ES-I3 (cell line): Measurements from ENCODE around the gene CAMK1D.

ENCODE experiments used
- H3K36me3 ChIP-seq: 2 replicates; pipeline ENCODE4 v1.6.1; 2013; ENCODE audit warnings: mild to moderate bottlenecking, low read length, control low read depth, moderate library complexity; ENCODE audit not compliant: insufficient read depth
- H3K4me1 ChIP-seq: 2 replicates; pipeline ENCODE4 v1.6.1; 2013; ENCODE audit warnings: mild to moderate bottlenecking, control low read depth, low read length; ENCODE audit not compliant: insufficient read depth
- H3K9ac ChIP-seq: 2 replicates; pipeline ENCODE4 v1.6.1; 2013; ENCODE audit warnings: low read depth, mild to moderate bottlenecking, low read length, moderate library complexity
- H3K9me3 ChIP-seq: 2 replicates; pipeline ENCODE4 v1.6.1; 2013; ENCODE audit warnings: mild to moderate bottlenecking, low read length, moderate library complexity; ENCODE audit not compliant: control insufficient read depth, insufficient read depth

Gene CAMK1D

DNA sequence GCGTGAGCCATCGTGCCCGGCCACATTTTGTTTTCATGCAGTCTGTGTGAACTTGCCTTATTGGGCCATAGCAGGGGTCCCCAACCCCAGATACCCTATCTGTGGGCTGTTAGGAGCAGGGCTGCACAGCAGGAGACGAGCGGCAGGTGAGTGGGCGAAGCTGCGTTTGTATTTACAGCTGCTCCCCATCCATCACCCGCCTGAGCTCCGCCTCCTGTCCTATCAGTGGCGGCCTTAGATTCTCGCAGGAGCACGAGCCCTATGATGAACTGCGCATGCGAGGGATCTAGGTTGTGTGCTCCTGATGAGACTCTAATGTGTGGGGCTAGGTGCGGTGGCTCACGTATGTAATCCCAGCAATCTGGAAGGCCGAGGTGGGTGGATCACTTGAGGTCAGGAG lies 293.9 kb downstream of the CAMK1D start:
- Histone ChIP-seq H3K4me1 (no peaks in the 10 kb centered on the region), H3K9ac (no peak overlapping the region), H3K36me3 (no peaks in the 10 kb centered on the region), H3K9me3 (no peaks in the 10 kb centered on the region)

DNA sequence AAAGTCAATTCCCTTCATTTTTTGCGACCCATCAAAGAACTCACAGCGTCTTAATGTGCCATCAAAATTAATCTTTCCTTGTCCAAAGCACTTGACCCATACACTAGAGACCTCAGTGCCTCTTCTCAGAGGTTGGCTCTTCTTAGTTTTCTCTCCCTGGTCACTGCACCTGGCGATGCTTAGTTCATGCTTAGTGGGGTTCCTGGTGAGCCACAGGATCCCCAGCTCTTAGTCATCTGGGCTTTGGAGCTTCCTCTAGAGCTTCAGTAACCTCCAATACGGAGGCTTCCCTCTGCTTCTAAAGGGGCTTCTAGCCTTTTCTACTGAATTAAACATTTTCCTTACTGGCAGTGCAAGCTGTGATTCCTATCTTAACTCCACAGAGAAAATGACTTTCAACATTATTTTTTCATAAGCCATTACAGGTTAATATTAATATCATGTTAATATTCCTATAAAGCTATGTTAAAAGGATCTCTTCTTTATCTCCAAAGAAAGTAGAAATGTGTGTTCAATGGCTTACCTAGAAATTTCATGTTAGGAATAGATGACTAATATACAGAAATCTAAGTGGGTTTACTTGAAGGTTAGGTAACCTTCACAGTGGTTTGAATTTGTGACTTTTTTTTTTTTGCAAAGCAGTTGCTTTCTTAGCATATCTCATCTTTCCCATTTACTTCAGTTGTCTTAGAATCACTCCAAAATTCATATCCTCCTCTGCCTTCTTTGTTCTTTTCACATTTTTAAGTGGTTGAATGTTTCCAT lies 295.2 kb downstream of the CAMK1D start:
- no peaks in the 10 kb centered on the region for H3K36me3 ChIP-seq
- H3K4me1 ChIP-seq: no peaks in the 10 kb centered on the region
- H3K9ac ChIP-seq: no peak overlapping the region
- H3K9me3 ChIP-seq: no peaks in the 10 kb centered on the region

DNA sequence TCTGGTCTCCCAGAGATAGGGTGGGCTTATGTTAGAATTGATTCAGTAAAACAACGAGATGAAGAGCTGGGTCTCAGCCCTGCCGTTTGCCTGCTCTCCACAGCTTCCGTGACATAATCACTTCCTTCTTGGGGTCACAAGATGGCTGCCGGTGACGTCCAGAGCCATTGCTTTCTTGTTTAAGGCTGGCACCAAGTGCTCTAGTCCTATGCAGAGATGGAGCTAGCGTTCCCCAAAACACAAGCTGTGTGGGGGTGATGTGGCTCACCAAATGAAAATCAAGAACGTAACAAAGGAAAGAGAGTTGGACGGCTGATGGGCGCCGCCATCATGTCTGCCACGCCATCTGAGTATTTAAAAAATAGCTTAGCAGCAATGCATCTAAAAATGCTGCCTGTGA lies 296.1 kb downstream of the CAMK1D start:
- Histone ChIP-seq H3K9ac (no peak overlapping the region), H3K36me3 (no peaks in the 10 kb centered on the region), H3K4me1 (no peaks in the 10 kb centered on the region), H3K9me3 (no peaks in the 10 kb centered on the region)

DNA sequence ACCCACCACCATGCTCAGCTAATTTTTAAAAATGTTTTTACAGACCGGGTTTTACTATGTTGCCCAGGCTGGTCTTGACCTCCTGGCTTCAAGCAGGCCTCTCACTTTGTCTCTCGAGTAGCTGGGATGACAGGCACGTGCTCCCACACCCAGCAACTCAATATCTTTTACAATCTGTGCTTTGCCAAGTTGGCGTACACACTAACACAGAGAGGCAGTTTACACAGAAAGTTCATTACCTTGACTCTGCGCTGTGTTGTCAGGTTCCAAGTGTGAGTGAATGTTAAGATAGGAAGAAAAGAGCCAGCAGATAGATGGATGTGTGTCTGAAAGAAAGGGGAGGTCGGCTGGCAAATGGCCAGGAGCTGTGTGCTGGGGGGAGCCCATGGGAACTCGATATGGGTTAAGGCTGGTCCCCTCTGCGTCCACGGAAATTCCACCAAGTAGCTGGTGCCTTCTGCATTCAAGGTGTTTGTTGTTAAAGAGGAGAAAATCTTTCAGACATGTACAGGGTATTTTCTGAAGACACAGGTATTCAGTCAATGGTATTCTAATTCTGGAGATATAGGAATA lies 299.8 kb downstream of the CAMK1D start:
- H3K9ac ChIP-seq: no peak overlapping the region
- no peaks in the 10 kb centered on the region for H3K36me3 ChIP-seq
- no peaks in the 10 kb centered on the region for H3K4me1 ChIP-seq
- H3K9me3 ChIP-seq: no peaks in the 10 kb centered on the region

DNA sequence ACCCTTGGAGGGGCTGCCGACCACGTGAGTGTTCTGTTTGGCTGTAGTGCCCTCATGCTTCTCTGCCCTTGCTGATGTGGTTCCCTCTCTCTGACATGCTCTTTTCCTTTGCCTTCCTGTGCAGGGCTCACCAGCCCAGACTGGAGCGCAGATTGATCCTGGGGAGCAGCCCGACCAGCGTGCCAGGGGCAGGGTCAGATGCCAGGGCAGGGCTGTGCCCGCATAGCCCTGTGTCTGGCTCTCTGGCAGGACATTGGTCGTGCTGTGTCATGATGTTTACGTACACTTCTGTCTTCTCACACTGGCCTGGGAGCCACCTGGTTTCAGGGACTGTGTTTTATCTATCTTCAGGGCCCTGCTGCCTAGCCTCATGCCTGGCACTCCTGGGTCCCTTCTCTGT lies 300.8 kb downstream of the CAMK1D start:
- Histone ChIP-seq H3K36me3 (no peaks in the 10 kb centered on the region), H3K9me3 (no peaks in the 10 kb centered on the region; the same call in 1 of the 2 replicates), H3K9ac (no peak overlapping the region), H3K4me1 (no peaks in the 10 kb centered on the region)

DNA sequence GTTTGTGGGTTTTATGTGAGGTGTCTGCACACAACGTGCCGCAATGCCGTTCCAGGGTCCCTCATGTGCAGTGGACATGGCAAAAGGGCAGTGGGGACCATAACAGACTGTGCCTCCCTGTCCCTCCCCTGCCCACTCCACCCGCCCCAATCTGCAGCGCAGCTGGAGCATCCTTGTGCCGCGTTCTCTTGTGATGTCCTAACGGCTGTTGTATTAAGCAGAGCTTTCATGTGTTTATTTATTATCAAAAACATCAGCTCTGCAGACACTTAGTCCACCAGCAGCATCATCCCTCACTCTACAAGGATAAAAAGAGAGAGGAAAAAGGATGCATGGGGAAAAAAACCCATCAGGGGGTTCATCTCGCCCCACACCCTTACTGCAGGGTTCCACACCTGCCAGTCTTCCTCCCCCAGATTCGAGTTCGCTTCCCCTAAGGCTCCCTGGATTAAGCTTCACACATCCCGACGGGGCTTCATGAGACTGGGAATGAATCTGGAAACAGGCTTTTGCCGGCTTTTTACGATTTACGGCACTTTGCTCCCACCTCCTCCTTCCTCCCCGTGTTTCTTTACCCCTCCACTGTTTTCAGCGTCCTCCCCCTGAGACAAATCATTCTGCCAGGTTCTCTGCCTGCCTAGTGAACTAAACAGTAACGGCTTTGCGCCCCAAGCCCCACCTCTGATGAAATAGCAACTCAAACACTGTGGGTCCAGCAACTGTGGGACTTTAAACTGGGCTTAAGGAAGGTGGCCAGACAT lies 301.4 kb downstream of the CAMK1D start:
- Histone ChIP-seq H3K9me3 (no peaks in the 10 kb centered on the region; the same call in 1 of the 2 replicates), H3K9ac (no peak overlapping the region)

DNA sequence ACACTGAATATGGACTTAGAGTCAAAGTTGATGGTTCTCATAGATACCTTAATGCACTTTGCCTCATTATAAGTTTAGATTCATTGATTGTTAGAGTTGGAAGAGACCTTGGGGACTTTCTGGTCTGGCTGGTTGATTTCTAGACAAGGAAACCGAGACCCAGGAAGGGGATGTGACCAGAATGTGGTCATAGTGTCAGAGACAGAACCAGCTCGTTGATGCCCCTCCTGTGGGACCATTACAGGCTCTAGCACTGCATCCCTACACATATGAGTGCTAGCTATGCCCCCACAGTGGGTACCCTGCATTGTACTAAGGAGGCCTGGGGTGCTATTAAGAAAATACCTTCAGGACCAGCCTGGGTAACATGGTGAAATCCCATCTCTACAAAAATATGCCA lies 306.6 kb downstream of the CAMK1D start:
- Histone ChIP-seq H3K36me3 (no peaks in the 10 kb centered on the region), H3K9me3 (no peaks in the 10 kb centered on the region; the same call in 1 of the 2 replicates), H3K4me1 (no peaks in the 10 kb centered on the region), H3K9ac (no peak overlapping the region)

More for the DNA sequence above, 301.4 kb downstream of the CAMK1D start:
- Histone ChIP-seq H3K4me1 (no peaks in the 10 kb centered on the region), H3K36me3 (no peaks in the 10 kb centered on the region)

DNA sequence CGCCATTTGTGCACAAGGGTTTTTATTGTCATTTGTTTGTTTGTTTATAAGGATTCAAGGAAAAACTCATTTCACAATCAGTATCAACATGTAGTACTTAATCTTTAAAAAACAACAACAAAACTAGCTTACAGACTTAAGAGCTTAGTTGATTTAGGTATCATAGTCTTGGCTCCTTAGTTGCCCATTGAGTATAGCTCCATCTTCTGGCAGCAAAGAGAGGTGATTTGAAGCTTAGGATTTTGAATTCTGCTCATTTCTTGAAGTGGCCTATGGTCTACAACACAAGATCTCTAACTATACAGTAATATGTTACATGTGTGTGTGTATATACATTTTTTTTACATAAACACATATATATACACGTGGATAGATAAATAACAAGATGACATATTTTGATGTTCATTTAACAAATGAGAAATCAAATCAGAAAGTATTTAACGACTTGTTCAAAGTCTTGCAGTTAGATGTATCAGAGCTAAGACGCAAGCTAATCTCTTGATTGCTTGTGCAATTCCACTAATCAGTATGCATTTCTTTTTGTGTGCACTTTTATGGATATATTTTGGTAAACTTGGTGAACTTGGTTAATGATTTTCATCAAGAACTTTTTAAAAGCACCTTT lies 307.3 kb downstream of the CAMK1D start:
- Histone ChIP-seq H3K36me3 (no peaks in the 10 kb centered on the region), H3K9me3 (no peaks in the 10 kb centered on the region; the same call in 1 of the 2 replicates), H3K4me1 (no peaks in the 10 kb centered on the region), H3K9ac (no peak overlapping the region)

DNA sequence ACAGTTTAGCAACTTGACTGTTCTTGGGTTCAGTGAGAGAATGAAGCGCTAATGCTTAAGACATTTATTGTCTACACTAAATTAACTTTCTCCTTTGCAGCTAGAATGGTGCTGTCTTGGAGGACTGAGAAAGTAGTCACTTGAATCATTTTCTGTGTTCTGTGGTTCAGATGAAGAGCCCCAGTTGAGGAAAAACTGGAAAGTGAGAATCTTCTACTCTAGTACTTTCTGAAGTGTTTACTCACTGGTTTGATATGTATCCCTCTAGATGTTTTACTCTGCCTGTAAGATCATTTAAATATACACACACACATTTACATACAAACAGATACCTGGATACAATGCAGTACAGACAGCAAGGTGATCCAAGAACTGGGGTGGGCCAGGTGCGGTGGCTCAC lies 308.1 kb downstream of the CAMK1D start:
- no peaks in the 10 kb centered on the region for H3K36me3 ChIP-seq
- H3K4me1 ChIP-seq: no peaks in the 10 kb centered on the region
- no peak overlapping the region for H3K9ac ChIP-seq
- no peaks in the 10 kb centered on the region; the same call in 1 of the 2 replicates for H3K9me3 ChIP-seq

DNA sequence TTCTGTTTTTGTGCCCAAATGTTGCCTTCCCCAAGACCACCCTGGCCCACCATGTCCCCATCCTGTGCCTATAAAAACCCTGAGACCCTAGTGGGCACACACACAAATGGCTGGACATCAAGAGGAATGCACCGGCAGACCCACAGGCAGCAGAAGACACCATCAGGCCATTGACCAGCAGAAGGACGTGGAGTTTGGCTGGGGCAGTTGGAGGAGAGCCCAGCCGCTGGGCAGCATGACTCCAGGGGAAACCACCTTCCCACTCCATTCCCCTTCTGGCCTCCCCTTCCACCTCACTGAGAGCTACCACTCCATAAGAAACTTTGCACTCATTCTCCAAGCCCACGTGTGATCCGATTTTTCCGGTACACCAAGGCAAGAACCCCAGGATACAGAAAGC lies 309.2 kb downstream of the CAMK1D start:
- Histone ChIP-seq H3K9ac (no peak overlapping the region), H3K4me1 (no peaks in the 10 kb centered on the region)

DNA sequence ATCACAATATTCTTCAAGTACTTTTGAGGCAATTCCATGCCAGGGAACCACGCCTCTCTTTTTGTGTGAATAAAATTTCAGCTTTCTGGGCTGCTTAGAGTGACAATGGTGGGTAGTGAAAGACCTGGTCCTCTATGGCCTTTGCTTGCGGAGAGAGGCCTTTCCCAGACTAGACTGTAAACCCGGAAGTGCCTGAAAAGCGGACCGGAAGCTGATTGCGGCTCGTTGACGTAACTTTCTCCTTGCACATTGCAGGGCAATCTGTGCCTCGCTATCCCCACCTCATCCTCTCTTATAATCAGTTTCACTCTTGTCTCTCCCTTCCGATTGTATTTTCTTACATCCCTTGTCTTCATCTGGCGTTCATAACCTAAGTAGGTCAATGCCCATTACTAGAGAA lies 310.4 kb downstream of the CAMK1D start:
- Histone ChIP-seq H3K9ac (no peak overlapping the region), H3K36me3 (no peaks in the 10 kb centered on the region)

More for the DNA sequence above, 309.2 kb downstream of the CAMK1D start:
- no peaks in the 10 kb centered on the region; the same call in 1 of the 2 replicates for H3K9me3 ChIP-seq
- no peaks in the 10 kb centered on the region for H3K36me3 ChIP-seq

DNA sequence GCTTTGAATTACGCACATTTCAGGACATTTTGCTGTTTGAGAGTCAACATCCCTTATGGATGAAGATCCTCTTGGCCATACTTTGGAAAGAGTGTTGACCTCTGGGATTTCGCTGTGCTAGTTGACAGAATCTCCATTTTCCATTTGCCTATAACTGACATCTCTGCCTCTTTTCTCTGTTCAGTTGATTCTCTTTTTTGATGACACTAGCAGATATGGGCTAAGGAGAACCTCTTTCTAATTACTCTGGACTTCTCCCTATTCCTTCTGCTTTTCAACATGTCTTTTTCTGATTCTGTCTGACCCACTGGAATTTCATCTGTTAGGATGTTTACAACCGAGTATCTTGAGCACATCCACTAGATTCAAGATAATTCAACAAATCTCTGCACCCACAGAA lies 311.5 kb downstream of the CAMK1D start:
- Histone ChIP-seq H3K9ac (no peak overlapping the region), H3K9me3 (no peaks in the 10 kb centered on the region), H3K4me1 (no peaks in the 10 kb centered on the region), H3K36me3 (no peaks in the 10 kb centered on the region)

More for the DNA sequence above, 310.4 kb downstream of the CAMK1D start:
- no peaks in the 10 kb centered on the region for H3K4me1 ChIP-seq
- H3K9me3 ChIP-seq: no peaks in the 10 kb centered on the region

DNA sequence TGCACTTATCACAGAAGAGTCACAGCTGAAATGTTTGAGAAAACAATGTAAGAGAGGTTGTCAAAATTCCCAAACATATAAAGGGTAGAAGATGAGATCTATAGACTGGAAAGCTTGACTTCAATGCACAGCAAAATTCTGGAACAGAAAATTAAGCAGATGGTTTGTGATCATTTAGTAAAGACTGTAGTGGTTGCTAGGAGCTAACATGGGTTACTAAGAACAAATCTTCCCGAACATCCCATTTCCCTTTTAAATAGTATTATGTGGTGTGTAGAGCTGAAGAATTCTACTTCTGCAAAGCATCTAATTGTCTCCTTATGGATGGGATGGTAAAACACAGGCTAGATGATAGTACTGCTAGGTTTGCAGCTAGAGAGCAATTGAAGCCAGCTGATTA lies 312.3 kb downstream of the CAMK1D start:
- no peak overlapping the region for H3K9ac ChIP-seq
- H3K9me3 ChIP-seq: no peaks in the 10 kb centered on the region
- H3K36me3 ChIP-seq: no peaks in the 10 kb centered on the region
- H3K4me1 ChIP-seq: no peaks in the 10 kb centered on the region

DNA sequence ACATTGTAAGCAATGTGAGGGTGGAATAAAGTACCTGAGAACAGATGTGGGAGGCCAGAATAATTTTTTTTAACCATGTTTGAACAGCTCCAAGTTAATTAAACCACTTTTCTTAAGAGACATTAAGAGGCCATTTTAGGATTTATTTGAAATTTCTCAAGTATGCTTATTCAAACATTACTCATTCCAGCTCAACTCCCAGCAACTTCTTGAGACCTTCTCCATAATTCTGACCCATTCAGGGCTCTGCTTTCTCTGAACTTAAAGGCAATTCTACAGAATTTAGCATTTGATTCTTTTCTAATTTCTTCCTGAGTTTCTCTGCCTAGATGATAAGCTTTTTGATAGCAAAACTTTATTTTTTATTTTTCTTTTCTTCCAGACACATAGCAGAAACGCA lies 314.5 kb downstream of the CAMK1D start:
- Histone ChIP-seq H3K36me3 (no peaks in the 10 kb centered on the region), H3K9me3 (no peaks in the 10 kb centered on the region), H3K4me1 (no peaks in the 10 kb centered on the region), H3K9ac (no peak overlapping the region)
